Measurements from ENCODE around the gene MYADML2. TPM values are rescaled to one million over a fixed set of nuclear protein-coding genes. Genes with fewer than 3 reads are reported as not detected.
A peak's percentile ranks its signal among the peaks of the same experiment; 100 is the strongest.

The MYADML2 gene
- total and polyA plus RNA-seq, 2 donors = 0.42 TPM; not detected in 1

GRCh38 chr17:81895400-81895799 lies 51.6 kb downstream of the MYADML2 start:
- Histone ChIP-seq H3K4me1 (ENCODE audit: insufficient read depth) (no peaks in the 10 kb centered on the region), H3K4me3 (ENCODE audit: low read depth, low read length) (no peak overlapping the region), H3K27ac (ENCODE audit: low read depth) (no peak overlapping the region), H3K36me3 (ENCODE audit: insufficient read depth) (peaks cover 3% of the 10 kb centered on the region)
- WGBS = 87% methylated on average over 11 of the region's 11 CpGs
- DNase-seq (ENCODE audit: extremely low spot score) = no peak

- H3K4me1 ChIP-seq (ENCODE audit: insufficient read depth) = no peaks in the 10 kb centered on the region
- under 1% methylated on average over 40 of the region's 40 CpGs for WGBS
- no peaks in the 10 kb centered on the region for H3K36me3 ChIP-seq (ENCODE audit: insufficient read depth)
- DNase-seq (ENCODE audit: extremely low spot score) = no peak
- H3K4me3 ChIP-seq (ENCODE audit: low read depth, low read length) = peak overlapping the region; percentile 98
- H3K27ac ChIP-seq (ENCODE audit: low read depth) = peak overlapping the region; percentile 96
Measured at GRCh38 chr17:81891303-81891552, 55.8 kb downstream of the MYADML2 start.

- no peak for DNase-seq (ENCODE audit: extremely low spot score)
- H3K36me3 ChIP-seq (ENCODE audit: insufficient read depth) = no peaks in the 10 kb centered on the region
- no peaks in the 10 kb centered on the region for H3K4me1 ChIP-seq (ENCODE audit: insufficient read depth)
- peak overlapping the region; percentile 96 for H3K27ac ChIP-seq (ENCODE audit: low read depth)
- peak overlapping the region; percentile 98 for H3K4me3 ChIP-seq (ENCODE audit: low read depth, low read length)
- 9% methylated on average over 69 of the region's 69 CpGs for WGBS
Measured at GRCh38 chr17:81890447-81891302, 56.4 kb downstream of the MYADML2 start.

Other genes starting within 250 kb of the MYADML2 start
- 3.3 TPM for gene MRPL12, start 243.9 kb downstream of the MYADML2 start, total RNA-seq
- 81.3 TPM for gene MRPL12, start 243.9 kb downstream of the MYADML2 start, polyA plus RNA-seq
- 5.7 TPM for gene SLC25A10, start 234.9 kb downstream of the MYADML2 start, total RNA-seq
- gene SLC25A10, start 234.9 kb downstream of the MYADML2 start, polyA plus RNA-seq = 12.6 TPM
- not detected for gene GCGR, start 143.1 kb downstream of the MYADML2 start, total RNA-seq
- gene GCGR, start 143.1 kb downstream of the MYADML2 start, polyA plus RNA-seq = 0.16 TPM
- 43.8 TPM for gene MCRIP1, start 113.9 kb downstream of the MYADML2 start, total RNA-seq
- 190 TPM for gene MCRIP1, start 113.9 kb downstream of the MYADML2 start, polyA plus RNA-seq
- gene PPP1R27, start 112.2 kb downstream of the MYADML2 start, total RNA-seq = not detected
- gene PPP1R27, start 112.2 kb downstream of the MYADML2 start, polyA plus RNA-seq = not detected
- 262 TPM for gene P4HB, start 86.7 kb downstream of the MYADML2 start, total RNA-seq
- gene P4HB, start 86.7 kb downstream of the MYADML2 start, polyA plus RNA-seq = 367 TPM
- gene ARHGDIA, start 75.9 kb downstream of the MYADML2 start, total RNA-seq = 31.0 TPM
- gene ARHGDIA, start 75.9 kb downstream of the MYADML2 start, polyA plus RNA-seq = 277 TPM
- 51.3 TPM for gene ALYREF, start 55.6 kb downstream of the MYADML2 start, total RNA-seq
- 47.6 TPM for gene ALYREF, start 55.6 kb downstream of the MYADML2 start, polyA plus RNA-seq
- 51.6 TPM for gene ANAPC11, start 55.5 kb downstream of the MYADML2 start, total RNA-seq
- 245 TPM for gene ANAPC11, start 55.5 kb downstream of the MYADML2 start, polyA plus RNA-seq
- 0.69 TPM for gene NPB, start 45.0 kb downstream of the MYADML2 start, total RNA-seq
- gene NPB, start 45.0 kb downstream of the MYADML2 start, polyA plus RNA-seq = 0.85 TPM
- gene PCYT2, start 35.8 kb downstream of the MYADML2 start, total RNA-seq = 9.8 TPM
- gene PCYT2, start 35.8 kb downstream of the MYADML2 start, polyA plus RNA-seq = 36.0 TPM
- 3.9 TPM for gene SIRT7, start 29.1 kb downstream of the MYADML2 start, total RNA-seq
- 22.7 TPM for gene SIRT7, start 29.1 kb downstream of the MYADML2 start, polyA plus RNA-seq
- 7.6 TPM for gene MAFG, start 19.5 kb downstream of the MYADML2 start, total RNA-seq
- gene MAFG, start 19.5 kb downstream of the MYADML2 start, polyA plus RNA-seq = 31.3 TPM
- gene PYCR1, start 9.9 kb downstream of the MYADML2 start, total RNA-seq = 57.2 TPM
- 8.1 TPM for gene PYCR1, start 9.9 kb downstream of the MYADML2 start, polyA plus RNA-seq
- 1.3 TPM for gene NOTUM, start 14.0 kb upstream of the MYADML2 start, total RNA-seq
- 2.5 TPM for gene NOTUM, start 14.0 kb upstream of the MYADML2 start, polyA plus RNA-seq
- 18.0 TPM for gene ASPSCR1, start 30.4 kb upstream of the MYADML2 start, total RNA-seq
- 28.6 TPM for gene ASPSCR1, start 30.4 kb upstream of the MYADML2 start, polyA plus RNA-seq
- gene CENPX, start 75.6 kb upstream of the MYADML2 start, total RNA-seq = 19.1 TPM
- gene CENPX, start 75.6 kb upstream of the MYADML2 start, polyA plus RNA-seq = 124 TPM
- 8.7 TPM for gene LRRC45, start 76.1 kb upstream of the MYADML2 start, total RNA-seq
- gene LRRC45, start 76.1 kb upstream of the MYADML2 start, polyA plus RNA-seq = 14.9 TPM
- 10.4 TPM for gene RAC3, start 84.4 kb upstream of the MYADML2 start, total RNA-seq
- gene RAC3, start 84.4 kb upstream of the MYADML2 start, polyA plus RNA-seq = 5.9 TPM
- gene DCXR, start 90.5 kb upstream of the MYADML2 start, total RNA-seq = 17.2 TPM
- gene DCXR, start 90.5 kb upstream of the MYADML2 start, polyA plus RNA-seq = 129 TPM
- 16.5 TPM for gene RFNG, start 104.6 kb upstream of the MYADML2 start, total RNA-seq
- gene RFNG, start 104.6 kb upstream of the MYADML2 start, polyA plus RNA-seq = 47.0 TPM
- 37.3 TPM for gene GPS1, start 104.7 kb upstream of the MYADML2 start, total RNA-seq
- gene GPS1, start 104.7 kb upstream of the MYADML2 start, polyA plus RNA-seq = 95.4 TPM
- 24.5 TPM for gene DUS1L, start 118.6 kb upstream of the MYADML2 start, total RNA-seq
- gene DUS1L, start 118.6 kb upstream of the MYADML2 start, polyA plus RNA-seq = 67.5 TPM
- 24.1 TPM for gene FASN, start 151.0 kb upstream of the MYADML2 start, total RNA-seq
- 116 TPM for gene FASN, start 151.0 kb upstream of the MYADML2 start, polyA plus RNA-seq

Measured in urinary bladder (tissue), 4 donors.